GM12878 (cell line): ENCODE data around the gene MAP3K4.

Experiments
- EP300 ChIP-seq, 2 experiments: fragments of 150-350 bp in 1 of 2; IDR thresholded peaks; 2 replicates each; pipeline ENCODE4 v1.6.1; 2011 to 2012; ENCODE audit warnings: low read depth in 2 of 2, low read length in 2 of 2, borderline replicate concordance in 1 of 2, improper control_type of control experiment in 1 of 2, inconsistent platforms in 1 of 2; ENCODE audit not compliant: control insufficient read depth in 1 of 2
- TF ChIP-seq, protein P1 (sequence below), 3 experiments: IDR thresholded peaks in 2 of 3; conservative IDR thresholded peaks in 1 of 3; 2 replicates each; pipeline ENCODE4 v1.5.1; 2011; ENCODE audit warnings: low read depth in 3 of 3, low read length in 3 of 3, mild to moderate bottlenecking in 3 of 3, control low read depth in 2 of 3, moderate library complexity in 2 of 3, inconsistent platforms in 1 of 3, mixed read lengths in 1 of 3; ENCODE audit not compliant: control insufficient read depth in 2 of 3, insufficient read depth in 1 of 3; ENCODE audit errors: extremely low read depth in 1 of 3

- TF ChIP-seq, protein P1, sequence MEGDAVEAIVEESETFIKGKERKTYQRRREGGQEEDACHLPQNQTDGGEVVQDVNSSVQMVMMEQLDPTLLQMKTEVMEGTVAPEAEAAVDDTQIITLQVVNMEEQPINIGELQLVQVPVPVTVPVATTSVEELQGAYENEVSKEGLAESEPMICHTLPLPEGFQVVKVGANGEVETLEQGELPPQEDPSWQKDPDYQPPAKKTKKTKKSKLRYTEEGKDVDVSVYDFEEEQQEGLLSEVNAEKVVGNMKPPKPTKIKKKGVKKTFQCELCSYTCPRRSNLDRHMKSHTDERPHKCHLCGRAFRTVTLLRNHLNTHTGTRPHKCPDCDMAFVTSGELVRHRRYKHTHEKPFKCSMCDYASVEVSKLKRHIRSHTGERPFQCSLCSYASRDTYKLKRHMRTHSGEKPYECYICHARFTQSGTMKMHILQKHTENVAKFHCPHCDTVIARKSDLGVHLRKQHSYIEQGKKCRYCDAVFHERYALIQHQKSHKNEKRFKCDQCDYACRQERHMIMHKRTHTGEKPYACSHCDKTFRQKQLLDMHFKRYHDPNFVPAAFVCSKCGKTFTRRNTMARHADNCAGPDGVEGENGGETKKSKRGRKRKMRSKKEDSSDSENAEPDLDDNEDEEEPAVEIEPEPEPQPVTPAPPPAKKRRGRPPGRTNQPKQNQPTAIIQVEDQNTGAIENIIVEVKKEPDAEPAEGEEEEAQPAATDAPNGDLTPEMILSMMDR (IDR thresholded peaks at IDR 0.05 in 2 of 3, conservative IDR thresholded peaks at IDR 0.05 in 1 of 3; ENCODE audit: control insufficient read depth in 2 of 3, extremely low read depth in 1 of 3, insufficient read depth in 1 of 3, low read depth in 3 of 3, low read length in 3 of 3): no peak
- no peak for TF ChIP-seq EP300 (IDR thresholded peaks at IDR 0.05; ENCODE audit: borderline replicate concordance in 1 of 2, control insufficient read depth in 1 of 2, low read depth in 2 of 2, low read length in 2 of 2)
These were observed 43.8 kb downstream of the MAP3K4 start for GRCh38 chr6:161035182-161035980.
